Bronchial epithelial cell (primary cell): Measurements from ENCODE around the gene INPP4B. TPM values are rescaled to one million over a fixed set of nuclear protein-coding genes. Genes with fewer than 3 reads are reported as not detected.

ENCODE experiments used
- DNase-seq: peaks from one replicate; pipeline ENCODE4 v3.0.0-alpha.2; 2010; ENCODE audit warnings: low read depth
- FAIRE-seq: peaks from 2 replicates; lab custom pipeline; 2011; peaks lifted over from hg19 to GRCh38; lab: Jason Lieb, UNC
- H3K27me3 ChIP-seq: 2 replicates; pipeline ENCODE4 v1.5.1; 2011; ENCODE audit warnings: low read length; ENCODE audit not compliant: control insufficient read depth, insufficient read depth
- H3K36me3 ChIP-seq: 2 replicates; pipeline ENCODE4 v1.5.1; 2011; ENCODE audit warnings: low read length; ENCODE audit not compliant: control insufficient read depth, insufficient read depth
- H3K4me3 ChIP-seq: 2 replicates; pipeline ENCODE4 v1.5.1; 2011; ENCODE audit warnings: mild to moderate bottlenecking, low read depth, low read length, control low read depth
- CTCF ChIP-seq: IDR thresholded peaks from 2 replicates; pipeline ENCODE4 v1.5.1; 2011; ENCODE audit warnings: mild to moderate bottlenecking, moderate library complexity, low read length, control low read depth, inconsistent platforms; ENCODE audit not compliant: insufficient read depth, severe bottlenecking
- total RNA-seq: library from RNA; depleted of rRNA; stranded (reverse); fragments of >200 nt; gene quantifications from 2 replicates; pipeline ENCODE4 v1.2.1, GENCODE V29; 2014

Gene INPP4B
- total RNA-seq, 1 donor from 2014 or later, result 74.8 TPM

- DNase-seq (no peak), FAIRE-seq (peak; percentile 18)
- no peak overlapping the region for H3K4me3 ChIP-seq
- no peak for TF ChIP-seq CTCF
- H3K27me3 ChIP-seq, result no peaks in the 10 kb centered on the region
- no peaks in the 10 kb centered on the region for H3K36me3 ChIP-seq
Measured at GRCh38 chr4:142598132-142598531, 248.0 kb downstream of the INPP4B start.

DNA sequence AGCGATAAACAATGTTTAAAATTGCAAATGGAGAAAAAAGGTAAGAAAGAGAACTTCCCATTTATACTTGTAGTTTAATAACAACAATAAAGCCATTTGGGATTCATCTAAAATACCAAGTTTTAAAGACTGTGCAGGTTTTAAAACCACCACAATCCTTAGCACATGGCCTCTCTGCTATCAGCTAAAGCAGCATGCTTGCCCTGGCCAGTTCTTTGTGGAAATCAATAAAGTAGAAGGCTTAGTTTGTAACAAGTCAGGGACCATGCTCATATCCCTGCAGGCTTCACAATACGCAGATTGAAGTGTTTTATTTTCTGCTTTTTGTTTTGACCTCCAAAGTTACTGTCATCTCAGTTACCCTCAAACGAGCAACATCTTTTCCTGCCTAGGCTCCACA lies 249.5 kb downstream of the INPP4B start:
- TF ChIP-seq CTCF, result no peak
- Histone ChIP-seq H3K27me3 (no peaks in the 10 kb centered on the region), H3K4me3 (no peak overlapping the region), H3K36me3 (no peaks in the 10 kb centered on the region)
- DNase-seq, result no peak
- FAIRE-seq, result no peak

DNA sequence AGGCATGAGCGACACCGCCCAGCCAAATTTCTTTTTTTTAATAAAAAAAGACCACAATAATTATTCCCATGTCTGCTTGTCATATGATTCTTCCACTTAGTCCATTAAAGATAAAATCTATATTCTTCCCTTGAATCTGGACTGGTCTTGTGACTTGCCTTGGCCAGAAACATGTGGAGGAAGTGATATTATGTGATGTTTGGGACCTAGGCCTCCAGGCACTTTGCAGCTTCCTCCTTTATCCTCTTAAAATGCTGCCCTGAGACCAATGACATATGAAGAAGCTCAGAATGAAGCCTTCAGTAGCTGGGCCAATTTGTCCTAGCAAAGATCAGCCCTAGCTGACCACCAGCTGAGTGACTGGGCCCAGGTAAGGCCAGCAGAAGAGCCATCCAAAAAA lies 250.0 kb downstream of the INPP4B start:
- no peak for TF ChIP-seq CTCF
- no peak overlapping the region for H3K4me3 ChIP-seq
- FAIRE-seq (no peak), DNase-seq (no peak)
- H3K27me3 ChIP-seq, result no peaks in the 10 kb centered on the region
- no peaks in the 10 kb centered on the region for H3K36me3 ChIP-seq

DNA sequence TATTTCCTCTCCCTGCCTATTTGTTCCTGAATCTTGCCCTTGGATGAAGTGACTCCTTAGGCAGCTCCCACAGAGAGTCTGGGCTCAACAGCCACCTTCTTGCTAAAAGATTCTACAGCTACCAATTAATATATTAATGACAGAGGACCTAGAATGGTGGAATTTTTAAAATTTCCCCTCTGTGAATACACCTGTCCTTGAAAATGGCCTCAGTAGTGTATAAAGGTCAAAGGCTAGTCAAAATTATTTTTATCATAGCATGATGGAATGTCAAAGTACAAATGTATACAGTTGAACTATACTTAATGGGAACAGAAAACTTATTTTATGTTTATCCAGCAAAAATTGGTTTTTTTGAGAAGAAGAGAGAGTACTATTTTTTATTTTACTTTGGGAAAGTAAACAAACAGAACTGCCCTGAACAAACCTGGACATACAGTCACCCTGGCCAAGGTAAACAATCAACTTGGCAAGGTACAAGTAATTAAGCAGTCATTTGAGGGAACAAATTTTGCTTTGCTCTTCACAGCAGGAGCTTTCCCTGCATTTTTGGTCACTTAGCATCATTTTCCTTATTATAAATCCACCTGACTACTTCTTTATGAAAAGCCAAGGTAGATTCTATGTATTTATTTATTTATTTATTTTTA lies 250.8 kb downstream of the INPP4B start:
- H3K27me3 ChIP-seq, result no peaks in the 10 kb centered on the region
- no peak for DNase-seq
- no peaks in the 10 kb centered on the region for H3K36me3 ChIP-seq
- FAIRE-seq, result no peak
- no peak for TF ChIP-seq CTCF
- no peak overlapping the region for H3K4me3 ChIP-seq

DNA sequence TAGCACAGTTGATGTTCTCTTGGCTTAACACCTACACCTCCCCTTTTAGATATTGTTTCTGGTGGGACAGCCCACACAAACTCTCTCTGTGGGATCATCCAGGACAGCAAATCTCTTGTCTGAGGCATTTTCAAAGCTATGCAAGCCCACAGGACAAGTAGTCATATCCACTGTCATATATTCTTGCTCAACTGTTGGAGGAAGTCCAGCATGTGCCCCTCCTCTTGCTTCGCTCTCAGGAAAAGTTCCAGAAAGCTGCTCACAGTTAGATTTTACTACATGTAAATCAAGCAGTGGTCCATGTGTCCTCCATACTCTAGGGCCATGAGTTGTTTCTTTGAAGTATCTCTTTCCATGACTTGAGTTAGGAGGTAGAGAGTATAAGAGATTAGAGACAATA lies 260.7 kb downstream of the INPP4B start:
- DNase-seq (no peak), FAIRE-seq (no peak)
- Histone ChIP-seq H3K36me3 (no peaks in the 10 kb centered on the region), H3K27me3 (no peaks in the 10 kb centered on the region), H3K4me3 (no peak overlapping the region)
- no peak for TF ChIP-seq CTCF

DNA sequence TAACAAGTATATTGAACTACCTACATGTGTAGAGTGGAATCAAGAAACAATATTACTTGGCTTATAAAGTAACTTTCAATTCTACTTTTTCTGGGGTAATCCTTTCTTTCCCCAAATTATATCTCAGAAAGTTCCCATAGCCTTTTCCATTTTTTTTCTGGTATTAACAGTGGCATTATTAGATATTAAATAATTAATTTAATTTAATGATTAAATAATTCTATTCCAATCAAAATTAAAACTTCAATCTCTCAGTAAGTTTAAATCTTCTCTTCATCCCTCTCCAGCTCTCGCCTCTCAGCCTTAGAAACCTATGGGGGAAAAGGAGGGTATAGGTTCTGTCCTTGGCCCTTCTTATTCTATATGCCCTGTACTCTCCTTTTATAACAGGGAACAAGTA lies 262.4 kb downstream of the INPP4B start:
- no peak for FAIRE-seq
- DNase-seq, result no peak
- no peak for TF ChIP-seq CTCF
- H3K36me3 ChIP-seq, result no peaks in the 10 kb centered on the region
- no peak overlapping the region for H3K4me3 ChIP-seq
- no peaks in the 10 kb centered on the region for H3K27me3 ChIP-seq
